Dermis microvascular lymphatic vessel endothelial cell (primary cell): ENCODE results near the gene RANBP17. TPM values are rescaled to one million over a fixed set of nuclear protein-coding genes. Genes with fewer than 3 reads are reported as not detected.

ENCODE experiments used
- DNase-seq, 2 donors: peaks; one replicate each; pipeline versions ENCODE4 v3.0.0 to v3.0.0-alpha.2; 2010; ENCODE audit warnings: low read depth in 2 of 2
- total RNA-seq: library from RNA; depleted of rRNA; stranded (reverse); fragments of >200 nt; gene quantifications from 2 replicates; pipeline ENCODE4 v1.2.1, GENCODE V29; 2014

RANBP17 gene
- total RNA-seq, 1 donor from 2014 or later, result 4.5 TPM

DNA sequence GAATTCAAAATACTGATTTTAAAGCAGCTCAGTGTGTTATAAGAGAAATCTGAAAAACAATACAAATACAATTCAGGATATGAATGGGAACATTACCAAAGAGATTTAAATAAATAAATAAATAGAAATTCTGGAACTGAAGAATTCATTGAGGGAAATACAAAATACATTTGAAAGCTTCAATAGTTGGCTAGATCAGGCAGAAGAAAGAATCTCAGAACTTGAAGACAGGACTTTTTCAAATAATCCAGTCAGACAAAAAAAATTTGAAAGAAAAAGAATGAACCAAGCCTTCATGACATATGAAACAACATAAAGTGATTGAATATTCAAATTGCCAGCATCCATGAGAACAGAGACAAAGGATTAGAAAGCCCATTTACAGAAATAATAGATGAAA, 387.6 kb downstream of the RANBP17 start:
- DNase-seq, result no peak

DNA sequence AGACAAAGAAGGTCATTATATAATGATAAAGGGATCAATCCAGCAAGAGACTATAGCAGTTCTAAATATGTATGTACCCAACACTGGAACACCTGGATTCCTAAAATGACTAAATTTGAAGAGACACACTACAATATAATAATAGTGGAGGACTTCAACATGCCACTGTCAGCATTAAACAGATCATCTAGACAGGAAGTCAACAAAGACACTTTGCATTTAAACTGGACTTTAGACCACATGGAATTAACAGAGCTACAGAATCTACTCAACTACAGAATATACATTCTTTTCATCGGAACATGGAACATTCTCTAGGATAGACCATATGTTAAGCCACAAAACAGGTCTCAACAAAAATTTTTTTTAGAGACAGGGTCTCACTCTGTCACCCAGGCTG, 388.9 kb downstream of the RANBP17 start:
- no peak for DNase-seq

DNA sequence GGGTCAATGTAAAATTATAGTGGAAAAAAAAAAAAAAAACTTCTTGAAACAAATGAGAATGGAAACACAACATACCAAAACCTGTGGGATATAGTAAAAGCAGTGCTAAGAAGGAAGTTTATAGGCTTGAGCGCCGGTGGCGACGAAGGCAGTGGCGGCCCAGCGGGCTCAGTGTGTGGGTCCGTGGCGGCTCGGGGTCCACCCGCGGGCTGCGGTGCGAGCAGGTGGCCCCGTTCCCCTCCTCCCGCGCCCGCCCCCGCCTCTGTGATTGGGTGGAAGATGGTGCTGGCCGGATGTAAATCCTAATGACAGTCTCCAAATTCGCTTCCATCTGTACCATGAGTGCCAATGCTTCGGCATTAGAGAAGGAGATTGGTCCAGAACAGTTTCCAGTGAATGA, 389.7 kb downstream of the RANBP17 start:
- DNase-seq, result no peak

DNA sequence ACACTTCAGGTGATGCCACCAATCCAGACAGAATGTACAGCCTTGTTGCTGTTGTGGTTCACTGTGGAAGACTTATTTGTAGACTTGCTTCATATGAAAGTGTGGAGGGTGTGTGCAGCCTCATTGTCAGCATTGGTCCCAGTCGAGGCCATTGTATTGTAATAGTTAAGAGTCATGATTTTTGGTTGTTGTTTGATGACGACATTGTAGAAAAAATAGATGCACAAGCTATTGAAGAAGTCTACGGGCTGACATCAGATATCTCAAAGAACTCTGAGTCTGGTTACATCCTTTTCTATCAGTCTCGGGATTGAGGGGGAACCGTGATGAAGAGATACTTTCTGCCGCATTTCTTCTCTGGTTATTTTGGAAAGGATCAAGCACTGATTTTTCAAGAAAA, 390.9 kb downstream of the RANBP17 start:
- DNase-seq, result no peak

DNA sequence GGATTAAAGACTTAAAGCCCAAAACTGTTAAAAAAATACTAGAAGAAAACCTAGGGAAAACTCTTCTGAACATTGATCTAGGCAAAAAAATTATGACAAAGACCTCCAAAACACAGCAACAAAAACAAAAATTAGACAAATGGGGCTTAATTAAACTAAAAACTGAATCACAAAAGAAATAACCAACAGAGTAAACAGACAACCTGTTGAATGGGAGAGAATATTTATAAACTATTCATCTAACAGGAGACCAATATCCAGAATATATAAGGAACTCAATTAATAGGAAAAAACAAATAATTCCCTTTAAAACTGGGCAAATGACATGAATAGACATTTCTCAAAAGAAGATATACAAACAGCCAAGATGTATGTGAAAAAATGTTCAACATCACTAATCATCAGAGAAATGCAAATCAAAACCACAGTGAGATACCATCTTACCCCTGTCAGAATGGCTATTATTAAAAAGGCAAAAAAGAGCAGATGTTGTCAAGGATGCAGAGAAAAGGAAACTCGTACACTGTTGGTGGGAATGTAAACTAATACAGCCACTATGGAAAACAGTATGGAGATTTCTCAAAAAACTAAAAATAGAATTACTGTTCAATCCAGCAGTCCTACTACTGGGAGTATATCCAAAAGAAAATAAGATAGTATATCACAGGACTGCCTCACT, 397.1 kb downstream of the RANBP17 start:
- DNase-seq, result no peak

DNA sequence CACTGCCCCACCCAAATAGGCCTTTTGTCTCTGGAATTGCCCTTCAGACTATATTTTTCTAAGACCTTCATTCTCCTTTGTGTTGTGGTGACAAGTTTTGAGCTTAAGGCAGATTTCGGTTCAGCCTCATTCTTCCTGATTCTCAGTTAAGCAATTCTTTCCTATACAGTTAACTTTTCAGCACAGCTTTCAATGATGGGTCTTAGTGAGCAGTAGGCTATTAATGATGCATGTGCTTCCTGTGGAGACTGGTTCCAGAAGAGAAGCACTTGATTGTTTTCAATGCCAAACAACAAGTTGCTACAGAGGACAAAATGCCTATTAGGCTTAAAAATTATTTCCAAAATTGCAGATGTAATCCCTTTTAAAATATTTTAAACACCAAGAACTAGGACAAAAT, 399.5 kb downstream of the RANBP17 start:
- DNase-seq, result peak in 1 of 2 donors; percentile 2

DNA sequence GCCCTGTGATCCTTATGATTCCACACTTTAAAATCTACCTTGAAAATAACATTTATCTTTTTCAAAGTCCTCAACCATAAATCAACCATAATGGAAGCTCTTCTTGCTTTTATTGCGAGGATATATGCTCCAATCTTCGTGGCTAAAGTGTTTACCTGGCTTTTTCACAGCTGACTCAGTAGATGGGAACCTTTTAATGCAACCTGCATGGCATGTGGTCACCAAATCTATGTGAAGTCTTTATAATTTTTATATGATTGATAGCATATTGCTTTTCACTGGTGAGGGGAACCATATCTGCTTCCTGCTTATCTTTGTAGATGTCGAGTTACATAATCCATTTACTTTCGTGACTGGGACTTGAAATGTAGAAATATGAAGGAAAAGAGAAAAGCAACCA, 400.1 kb downstream of the RANBP17 start:
- no peak for DNase-seq

DNA sequence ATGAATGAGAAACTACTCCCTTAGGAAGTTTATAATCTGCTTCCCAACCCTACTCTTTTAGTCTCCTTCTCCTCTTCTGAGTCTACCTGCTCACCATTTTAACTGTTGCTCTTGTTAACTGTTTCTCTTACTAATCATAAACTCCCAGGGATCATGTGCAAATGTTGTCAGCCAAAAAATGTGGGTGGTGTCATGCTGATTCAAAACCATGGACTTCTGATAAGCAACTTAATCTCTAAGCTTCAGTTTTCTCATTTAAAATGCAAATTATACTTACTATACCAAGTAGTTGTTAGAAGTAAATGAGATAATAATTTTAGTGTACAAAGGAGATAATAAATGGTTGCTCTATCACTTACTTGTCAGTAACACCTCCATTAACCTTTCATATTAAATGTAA, 401.4 kb downstream of the RANBP17 start:
- DNase-seq, result no peak

DNA sequence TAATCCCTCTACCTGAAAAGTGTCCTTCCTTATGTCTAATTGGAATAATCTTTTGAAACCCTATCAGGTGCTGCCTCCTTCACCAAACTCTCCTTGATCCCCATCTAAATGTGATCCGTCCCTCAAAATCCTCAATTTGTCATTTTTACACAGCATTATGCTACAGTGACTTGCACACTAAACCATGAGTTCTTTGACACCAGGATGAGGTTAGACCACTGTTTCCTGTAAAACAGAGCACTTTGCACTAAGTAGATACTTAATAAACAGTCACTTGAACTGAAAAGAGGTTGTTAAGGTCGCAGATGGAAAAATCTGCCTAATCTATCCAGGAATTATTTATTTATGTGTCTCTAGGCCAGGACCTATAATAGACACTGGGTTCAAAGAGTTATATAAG, 403.0 kb downstream of the RANBP17 start:
- DNase-seq, result no peak

DNA sequence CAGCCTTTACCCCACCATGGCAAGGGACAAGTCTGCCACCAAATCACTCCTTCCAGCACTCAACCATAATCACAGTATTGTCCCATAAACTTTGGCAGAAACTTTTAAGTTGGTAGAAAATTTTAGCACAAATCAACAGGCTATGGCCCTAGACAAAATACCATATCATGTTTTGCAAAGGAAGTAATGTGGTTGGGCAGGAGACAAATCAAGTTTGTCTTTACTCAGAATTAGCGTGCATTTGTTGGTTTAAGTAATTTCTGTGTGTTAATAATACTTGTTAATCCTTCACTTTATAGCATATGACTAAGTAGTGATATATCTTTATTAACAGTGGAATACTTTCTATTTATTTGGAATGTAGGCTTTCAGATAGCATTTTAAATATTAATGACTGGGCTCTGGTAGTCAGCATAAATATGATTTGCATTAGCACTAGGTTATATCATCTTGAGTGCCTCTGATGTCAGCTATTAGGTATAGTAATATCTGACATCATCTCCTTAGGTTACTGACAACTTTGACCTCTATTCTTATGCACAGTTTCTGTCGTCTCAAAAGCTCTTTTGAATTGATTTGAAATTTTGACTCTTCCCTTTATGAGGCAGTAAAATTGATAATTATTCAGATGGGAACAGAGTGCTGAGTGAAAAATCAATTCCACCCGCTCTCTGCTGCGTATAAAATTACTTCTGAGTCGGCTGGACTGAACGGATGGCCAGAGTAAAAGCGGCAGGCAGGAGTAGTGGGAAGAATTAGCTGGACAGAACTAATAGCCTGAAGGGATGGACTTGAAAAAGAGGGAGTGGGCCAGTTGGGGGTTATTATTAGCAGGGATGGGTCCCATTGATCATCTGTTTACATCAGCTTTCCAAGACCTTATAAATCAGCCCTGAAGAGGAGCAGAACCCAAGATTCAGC, 407.1 kb downstream of the RANBP17 start:
- DNase-seq, result no peak

DNA sequence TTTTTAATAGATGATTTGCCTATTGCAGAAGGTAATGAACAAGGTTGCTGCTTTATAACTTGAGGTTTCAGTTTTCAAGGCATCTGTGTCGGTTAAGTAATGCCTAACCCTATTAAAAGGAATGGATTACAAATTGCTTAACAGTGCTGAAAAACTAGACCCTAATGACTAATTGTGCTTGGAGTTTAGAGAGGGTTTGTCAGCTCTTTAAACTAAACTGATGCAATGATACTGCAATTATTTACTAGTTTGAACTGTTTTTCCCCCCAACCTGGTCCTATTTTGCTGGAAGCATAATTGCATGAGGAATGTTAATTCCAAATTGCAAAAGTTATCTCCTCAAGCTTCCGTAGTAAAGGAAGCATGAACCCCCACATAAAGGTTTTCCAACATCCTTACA, 407.9 kb downstream of the RANBP17 start:
- DNase-seq, result no peak

DNA sequence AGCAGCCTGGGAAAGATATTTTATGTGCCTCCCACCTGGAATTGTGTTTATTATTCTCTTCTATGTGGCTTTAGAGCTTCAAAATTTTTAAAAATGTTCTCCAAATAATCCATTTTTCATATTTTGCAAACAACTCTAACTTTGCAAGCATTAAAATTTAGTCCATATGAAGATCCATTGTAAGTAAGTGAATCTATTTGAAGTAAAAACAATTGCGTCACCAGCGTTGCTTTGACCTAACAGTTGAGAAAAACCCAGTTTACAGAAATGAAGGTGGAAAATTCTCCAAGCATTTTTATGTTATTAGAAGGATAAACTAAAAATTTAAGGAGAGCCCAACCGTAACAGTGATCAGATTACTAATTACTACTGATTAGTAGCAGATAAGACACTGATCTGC, 408.3 kb downstream of the RANBP17 start:
- DNase-seq, result no peak

DNA sequence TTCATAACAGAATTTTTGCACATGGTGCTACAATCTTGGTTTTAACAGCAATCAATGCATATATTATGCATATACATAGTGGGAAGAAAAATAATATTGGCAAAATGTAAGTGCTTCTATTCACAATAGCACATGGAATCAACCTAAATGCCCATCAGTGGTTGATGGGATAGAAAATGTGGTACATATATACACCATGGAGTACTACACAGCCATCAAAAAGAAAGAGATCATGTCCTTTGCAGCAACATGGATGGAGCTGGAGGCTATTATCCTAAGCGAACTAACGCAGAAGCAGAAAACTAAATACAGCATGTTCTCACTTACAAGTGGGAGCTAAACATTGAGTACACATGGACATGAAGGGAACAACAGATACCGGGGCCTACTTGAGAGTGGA, 410.0 kb downstream of the RANBP17 start:
- no peak for DNase-seq

DNA sequence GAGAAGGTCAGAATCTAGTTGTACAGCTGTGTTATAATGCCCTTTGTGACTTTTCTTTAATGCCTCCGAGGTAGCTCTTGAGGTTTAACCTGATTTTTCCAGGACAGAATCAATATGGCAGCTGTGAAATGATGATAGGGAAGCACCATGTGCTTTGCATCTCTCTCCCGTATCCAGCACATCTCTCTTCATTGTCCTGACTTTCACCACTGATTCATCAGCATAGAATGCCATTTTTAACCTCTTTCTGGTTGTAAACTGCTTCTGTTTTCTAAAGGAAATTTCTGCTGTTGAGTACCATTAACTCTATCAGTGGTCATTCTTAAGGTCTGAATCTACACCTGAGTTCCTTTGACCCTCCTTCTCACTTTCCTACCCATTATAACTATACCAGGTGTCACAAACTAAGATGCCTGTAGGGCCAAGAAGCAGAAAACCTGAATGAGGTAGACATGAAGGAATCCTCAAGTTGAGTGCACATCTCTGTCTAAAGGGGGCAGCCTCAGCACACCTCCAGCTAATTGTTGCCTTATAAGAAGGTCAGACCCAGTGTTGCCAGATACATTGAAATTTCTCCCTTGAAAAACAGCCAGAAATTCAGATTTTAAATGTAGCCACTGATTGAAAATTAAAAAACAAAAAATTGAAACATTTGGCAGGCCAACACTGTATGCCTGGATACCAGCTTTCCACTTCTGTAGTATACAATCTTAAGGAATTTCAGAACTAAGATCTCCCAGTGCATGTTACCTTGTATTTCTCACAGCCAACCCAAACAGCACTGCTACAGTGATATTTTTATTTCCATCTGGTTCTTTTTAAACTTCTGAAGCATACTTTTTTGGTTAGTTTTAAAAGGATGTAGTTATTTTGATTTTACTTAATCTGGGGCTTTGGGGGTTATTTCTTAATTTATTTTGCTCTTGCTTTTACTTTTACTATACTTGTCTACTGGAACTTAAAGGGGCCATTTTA, 411.5 kb downstream of the RANBP17 start:
- DNase-seq, result peak in 1 of 2 donors; percentile 21

DNA sequence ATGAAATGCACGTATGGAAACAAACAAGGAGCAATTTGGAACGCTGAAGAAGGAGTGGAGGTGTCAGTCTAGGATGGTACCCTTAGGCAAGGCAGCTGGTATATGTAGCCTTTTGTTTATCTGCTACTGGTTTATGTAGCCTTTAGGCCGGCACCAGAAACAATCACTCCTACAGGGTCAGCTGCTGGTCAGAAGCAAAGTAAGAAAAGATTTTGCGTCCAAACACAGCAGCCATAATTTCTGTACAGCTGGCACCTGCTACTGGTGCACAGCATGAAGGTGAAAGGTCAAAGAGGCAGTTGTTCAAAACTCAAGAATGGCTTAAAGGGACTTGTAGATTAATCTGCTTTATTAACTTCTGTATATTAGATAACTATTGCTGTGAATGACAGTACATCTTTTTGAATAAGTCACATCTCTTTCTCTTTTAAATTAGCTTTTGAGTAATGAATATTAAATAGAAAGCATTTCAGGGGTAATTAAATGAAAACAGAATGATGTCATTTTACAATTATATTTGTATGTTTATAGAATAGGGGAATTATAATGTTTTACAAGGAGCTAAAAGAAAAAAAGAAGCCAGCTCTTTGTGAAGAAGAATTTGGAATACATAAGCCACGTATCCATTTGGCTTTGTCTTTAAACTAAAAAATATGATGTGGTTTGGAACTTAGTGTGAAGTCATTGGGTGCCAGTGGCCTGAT, 414.2 kb downstream of the RANBP17 start:
- DNase-seq, result no peak

DNA sequence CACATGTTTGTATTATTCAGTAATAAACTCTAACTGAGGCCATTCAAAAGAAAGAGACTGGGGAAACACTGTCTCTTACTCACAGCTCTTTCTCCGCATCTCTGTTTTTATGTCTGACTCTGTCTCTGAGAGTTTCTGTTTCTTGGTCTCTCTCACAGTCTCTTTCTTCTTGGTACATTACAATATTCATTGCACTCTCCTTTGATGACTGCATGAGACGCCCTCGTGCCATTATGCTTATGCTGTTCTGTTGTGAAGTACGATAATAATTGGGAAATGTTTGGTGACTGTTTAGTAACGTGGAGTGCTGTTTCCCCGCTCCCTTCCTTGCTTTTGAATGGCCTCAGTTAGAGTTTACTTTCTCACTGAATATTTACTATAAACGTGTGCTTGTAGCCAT, 421.9 kb downstream of the RANBP17 start:
- no peak for DNase-seq

DNA sequence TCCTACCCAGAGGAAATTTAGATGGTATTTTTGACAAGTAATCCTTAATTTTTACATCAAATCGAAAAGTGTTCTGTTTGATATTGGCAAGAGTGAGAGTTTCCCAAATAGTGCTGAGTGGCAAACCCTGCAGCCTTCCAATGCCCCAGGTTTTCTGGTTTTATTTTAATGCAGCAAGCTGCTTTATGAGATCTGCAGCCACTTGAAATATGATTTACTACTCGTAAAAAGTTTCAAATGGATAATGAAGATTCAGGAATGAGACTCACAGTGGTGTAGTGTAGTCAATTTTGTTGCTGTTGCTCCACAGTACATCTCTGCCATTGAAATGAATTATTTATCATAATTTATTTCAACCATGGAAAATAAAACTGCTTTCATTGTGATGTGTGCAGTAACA, 423.6 kb downstream of the RANBP17 start:
- no peak for DNase-seq

DNA sequence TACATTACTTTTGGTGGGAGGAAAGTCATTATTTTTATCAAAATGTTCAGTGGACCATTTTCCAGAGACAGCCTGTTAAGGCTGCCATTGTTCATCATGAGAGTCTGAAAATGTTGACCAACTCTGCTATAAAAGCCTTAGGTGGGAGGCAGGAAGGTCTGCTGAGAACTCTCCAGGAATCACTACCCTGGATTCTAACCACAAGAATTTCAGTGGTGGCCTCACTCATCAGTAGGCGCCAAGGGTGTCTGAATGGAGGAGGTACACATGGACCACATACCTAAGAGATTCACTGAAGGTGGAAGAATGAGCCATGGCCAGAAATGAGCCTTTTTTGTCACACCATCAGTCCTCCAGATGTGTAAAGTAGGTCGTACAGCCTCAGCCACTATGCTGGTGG, 426.2 kb downstream of the RANBP17 start:
- DNase-seq, result no peak

DNA sequence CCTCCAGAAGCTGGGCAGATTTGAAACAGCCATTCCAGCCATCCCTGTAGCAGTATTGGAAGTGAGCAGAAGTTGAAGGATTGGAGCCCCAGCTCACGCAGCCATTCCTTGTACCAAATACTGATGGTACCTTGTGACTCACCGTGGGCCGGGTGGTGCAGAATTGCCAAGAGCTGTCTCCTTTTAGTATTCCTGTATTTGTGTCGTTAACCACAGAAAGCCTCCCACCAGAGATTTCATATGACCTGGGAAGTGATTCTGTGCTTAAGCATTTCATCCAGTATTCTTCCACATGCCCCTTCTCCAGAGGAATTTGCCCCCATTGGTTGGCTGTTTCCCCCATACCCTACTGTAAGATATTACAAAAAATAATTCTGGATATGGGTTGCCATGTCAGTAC, 429.6 kb downstream of the RANBP17 start:
- DNase-seq, result no peak

DNA sequence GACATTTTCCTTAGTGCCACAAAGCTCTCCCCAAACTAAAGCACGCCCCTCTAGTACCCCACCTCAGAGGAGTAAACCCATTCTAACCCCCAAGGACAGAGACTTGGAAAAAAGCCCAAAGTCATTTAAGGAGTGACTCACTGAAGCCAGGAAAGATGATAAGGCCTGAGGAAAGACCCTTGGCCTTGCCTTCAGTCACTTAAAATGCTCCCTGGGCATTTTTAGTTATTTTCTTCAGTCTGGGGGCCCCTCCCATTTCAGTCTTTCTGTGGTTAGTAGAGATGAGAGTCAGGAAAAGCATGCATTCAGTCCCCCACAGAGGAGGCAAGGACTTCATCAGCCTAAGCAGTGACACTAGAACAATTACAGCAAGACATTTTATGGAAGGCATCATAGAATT, 433.5 kb downstream of the RANBP17 start:
- DNase-seq, result peak in 1 of 2 donors; percentile 26

DNA sequence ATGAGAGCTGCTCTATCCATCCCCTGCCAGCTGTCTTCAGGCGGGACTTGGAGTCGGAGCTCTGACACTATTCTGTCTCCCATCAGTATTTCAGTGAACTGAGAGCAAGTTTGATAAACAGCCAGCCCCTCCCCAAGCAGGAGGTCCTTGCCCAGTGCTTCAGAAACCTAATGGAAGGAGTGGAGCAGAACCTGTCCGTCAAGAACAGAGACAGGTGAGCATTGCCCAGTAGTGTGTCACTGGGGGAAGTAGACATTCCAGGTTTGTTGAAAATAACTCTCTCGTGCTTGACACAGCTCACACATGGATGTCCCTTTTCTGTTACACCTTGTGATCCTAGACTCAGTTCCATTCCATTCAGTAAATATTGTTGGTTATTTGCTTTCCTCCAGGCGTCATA, 434.0 kb downstream of the RANBP17 start:
- no peak for DNase-seq
